Pericardium fibroblast (primary cell): ENCODE measurements around the gene ESRP2. TPM values are rescaled to one million over a fixed set of nuclear protein-coding genes. Genes with fewer than 3 reads are reported as not detected.

Experiments used
- total RNA-seq: library from RNA; depleted of rRNA; stranded (reverse); fragments of >200 nt; gene quantifications from 2 replicates; pipeline ENCODE4 v1.2.3, GENCODE V29; 2015

The ESRP2 gene
- not detected in 2 replicates for total RNA-seq

DNA sequence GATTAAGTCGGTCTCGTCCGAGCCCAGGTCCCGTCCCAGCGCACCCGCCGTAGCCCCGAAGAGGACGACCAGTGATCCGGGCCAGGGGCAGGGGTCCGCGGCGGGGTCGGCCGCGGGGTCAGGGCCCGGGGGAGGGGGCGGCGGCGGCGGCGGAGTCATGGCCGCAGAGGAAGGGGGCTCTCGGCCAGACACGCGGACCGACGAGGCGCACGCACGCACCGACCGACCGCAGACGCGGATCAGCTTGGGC, at the start of gene ESRP2:
ESRP2 (minus strand) TSS at position 241 of the 250 bp plus-strand sequence; CDS start at position 159, 82 bp downstream.

DNA sequence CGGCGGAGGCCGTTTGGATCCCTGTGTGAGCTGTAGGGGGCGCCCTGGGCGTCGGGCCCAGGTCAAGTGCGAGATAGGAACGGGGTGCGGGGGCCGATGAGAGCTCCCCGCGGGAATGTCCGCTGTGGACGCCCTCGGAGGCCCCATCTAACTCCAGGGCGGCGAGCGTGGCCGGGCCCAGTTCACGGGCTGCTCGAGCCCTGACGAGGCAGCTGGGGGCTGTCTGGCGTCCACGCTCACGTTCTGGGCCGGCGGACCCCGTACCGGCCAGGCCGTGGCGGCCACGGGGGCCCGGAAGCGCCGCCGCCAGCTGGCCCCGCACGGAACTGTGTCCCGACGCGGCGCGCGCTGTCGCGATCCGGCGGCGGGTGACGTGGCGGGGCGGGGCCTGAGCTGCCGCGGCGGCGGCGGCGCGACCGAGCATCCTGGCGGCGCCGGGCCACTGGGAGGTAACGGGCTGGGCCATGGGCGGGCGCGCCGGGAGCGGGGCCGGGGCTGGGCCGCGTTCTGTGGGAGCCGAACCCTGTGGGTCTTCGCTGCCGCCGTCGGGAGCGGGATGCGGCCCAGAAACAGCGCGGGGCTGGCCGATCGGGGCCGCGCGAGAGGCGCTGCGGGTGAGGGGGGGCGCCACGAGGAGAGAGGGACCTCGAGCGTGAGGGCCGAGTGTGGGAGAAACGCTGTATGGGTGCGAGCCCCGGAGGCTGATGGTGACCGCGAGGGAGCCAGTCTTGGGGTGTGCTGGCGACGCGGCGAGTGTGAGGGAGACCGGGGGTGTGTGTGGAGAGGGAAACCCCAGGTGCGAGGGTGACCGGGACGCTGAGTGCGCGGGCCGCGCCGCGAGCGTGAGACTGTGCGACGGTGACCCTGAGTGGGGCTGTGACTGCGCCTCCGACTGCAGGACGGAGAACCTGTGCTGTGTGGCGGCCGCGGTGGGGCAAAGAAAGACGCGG, 28.5 kb upstream of the ESRP2 start, which contains the start of gene SLC7A6:
SLC7A6 (plus strand) TSS at position 399 of the 950 bp plus-strand sequence. CDS start 10,201 bp downstream, outside the sequence.

DNA sequence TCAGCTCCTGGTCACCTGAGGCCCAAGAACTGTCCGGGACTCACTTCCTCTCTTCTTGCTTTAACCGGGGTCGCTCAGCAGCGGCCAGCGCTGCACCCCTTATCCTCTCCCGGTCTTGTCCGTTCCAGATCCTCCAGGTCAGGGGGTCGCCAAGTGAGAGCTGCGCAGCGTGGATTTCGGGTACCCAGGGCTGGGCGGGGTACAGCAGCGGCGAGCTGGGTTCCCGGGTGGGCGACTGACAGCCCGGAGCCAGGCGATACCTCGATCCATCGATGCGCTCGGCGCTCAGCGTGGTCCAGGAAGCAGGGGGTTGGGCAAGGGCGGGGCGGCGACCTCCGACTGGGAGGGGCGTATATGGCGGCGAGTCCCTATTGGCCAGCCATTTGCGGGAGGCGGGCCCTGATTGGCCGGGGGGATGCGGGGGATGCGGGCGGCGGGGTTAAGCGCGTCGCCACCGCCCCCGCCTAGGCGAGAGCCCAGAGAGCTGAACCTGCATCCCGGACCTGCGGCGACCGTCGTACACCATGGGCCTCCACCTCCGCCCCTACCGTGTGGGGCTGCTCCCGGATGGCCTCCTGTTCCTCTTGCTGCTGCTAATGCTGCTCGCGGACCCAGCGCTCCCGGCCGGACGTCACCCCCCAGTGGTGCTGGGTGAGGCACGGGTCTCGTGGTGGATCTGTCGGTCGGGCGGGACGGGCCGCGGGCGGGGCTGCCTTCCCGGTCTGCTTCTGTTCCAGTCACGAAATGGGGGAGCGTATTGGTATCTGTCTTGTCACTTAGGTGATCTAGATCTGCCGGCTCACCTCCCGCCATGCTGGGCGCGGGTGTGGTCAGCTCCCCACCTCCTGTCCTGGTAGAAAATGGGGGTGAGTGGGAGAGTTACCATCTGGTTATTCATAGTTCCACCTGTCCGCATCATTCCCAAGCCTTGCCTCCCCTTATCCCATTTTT, 9.3 kb upstream of the ESRP2 start, which contains the start of gene PLA2G15:
PLA2G15 (plus strand) TSS at position 471 of the 951 bp plus-strand sequence; CDS start at position 525, 54 bp downstream.

Other genes with a start within 250 kb of the ESRP2 start
- gene DPEP2, start 236.6 kb downstream of the ESRP2 start, total RNA-seq, result not detected in 2 replicates
- gene DPEP2NB, start 220.2 kb downstream of the ESRP2 start, total RNA-seq, result not detected in 2 replicates
- 3.3 and 6.6 TPM in 2 replicates for gene DDX28, start 212.9 kb downstream of the ESRP2 start, total RNA-seq
- gene DUS2, start 212.8 kb downstream of the ESRP2 start, total RNA-seq, result 8.9 and 10.0 TPM in 2 replicates
- gene NFATC3, start 150.8 kb downstream of the ESRP2 start, total RNA-seq, result 19.1 and 22.2 TPM in 2 replicates
- gene PLA2G15, start 9.2 kb upstream of the ESRP2 start, total RNA-seq, result 10.9 and 24.0 TPM in 2 replicates
- gene SLC7A6, start 28.4 kb upstream of the ESRP2 start, total RNA-seq, result 11.1 and 26.3 TPM in 2 replicates
- gene SLC7A6OS, start 74.8 kb upstream of the ESRP2 start, total RNA-seq, result 5.4 and 6.2 TPM in 2 replicates
- gene PRMT7, start 74.9 kb upstream of the ESRP2 start, total RNA-seq, result 20.5 and 22.7 TPM in 2 replicates
- gene SMPD3, start 212.4 kb upstream of the ESRP2 start, total RNA-seq, result under 0.01 TPM in 1 of 2 replicates, not detected in the other